ENCODE results near the gene AFF1. TPM values are rescaled to one million over a fixed set of nuclear protein-coding genes. Genes with fewer than 3 reads are reported as not detected.
A peak's percentile ranks its signal among the peaks of the same experiment; 100 is the strongest.

Gene AFF1
- total RNA-seq, 1 experiment from 2014 or later = 93.4 TPM

DNA sequence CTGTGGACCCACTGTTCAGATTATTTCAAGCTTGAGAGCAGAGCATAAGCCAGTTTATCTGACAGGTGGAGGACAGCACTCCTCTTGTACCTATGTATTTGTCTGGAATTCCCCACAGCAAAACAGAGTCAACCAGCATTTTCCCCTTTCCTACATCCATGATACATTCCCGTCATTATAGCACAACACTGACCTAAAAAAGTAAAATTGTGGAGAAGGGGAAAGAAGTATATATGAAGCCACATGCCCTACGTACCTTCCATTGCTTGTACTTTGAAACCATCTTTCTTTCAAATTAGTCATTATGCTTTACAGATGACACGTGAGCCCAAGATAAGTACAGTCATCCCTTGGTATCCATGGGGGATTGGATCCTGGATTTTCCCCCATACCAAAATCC, 212.3 kb downstream of the AFF1 start (continued):
- TF ChIP-seq, protein P1, sequence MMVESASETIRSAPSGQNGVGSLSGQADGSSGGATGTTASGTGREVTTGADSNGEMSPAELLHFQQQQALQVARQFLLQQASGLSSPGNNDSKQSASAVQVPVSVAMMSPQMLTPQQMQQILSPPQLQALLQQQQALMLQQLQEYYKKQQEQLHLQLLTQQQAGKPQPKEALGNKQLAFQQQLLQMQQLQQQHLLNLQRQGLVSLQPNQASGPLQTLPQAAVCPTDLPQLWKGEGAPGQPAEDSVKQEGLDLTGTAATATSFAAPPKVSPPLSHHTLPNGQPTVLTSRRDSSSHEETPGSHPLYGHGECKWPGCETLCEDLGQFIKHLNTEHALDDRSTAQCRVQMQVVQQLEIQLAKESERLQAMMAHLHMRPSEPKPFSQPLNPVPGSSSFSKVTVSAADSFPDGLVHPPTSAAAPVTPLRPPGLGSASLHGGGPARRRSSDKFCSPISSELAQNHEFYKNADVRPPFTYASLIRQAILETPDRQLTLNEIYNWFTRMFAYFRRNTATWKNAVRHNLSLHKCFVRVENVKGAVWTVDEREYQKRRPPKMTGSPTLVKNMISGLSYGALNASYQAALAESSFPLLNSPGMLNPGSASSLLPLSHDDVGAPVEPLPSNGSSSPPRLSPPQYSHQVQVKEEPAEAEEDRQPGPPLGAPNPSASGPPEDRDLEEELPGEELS (CRISPR knock-in tag; IDR thresholded peaks at IDR 0.05) = no peak
- no peak for TF ChIP-seq NR3C1 (CRISPR knock-in tag; conservative IDR thresholded peaks at IDR 0.05; ENCODE audit: low read depth)
- TF ChIP-seq, protein P2, sequence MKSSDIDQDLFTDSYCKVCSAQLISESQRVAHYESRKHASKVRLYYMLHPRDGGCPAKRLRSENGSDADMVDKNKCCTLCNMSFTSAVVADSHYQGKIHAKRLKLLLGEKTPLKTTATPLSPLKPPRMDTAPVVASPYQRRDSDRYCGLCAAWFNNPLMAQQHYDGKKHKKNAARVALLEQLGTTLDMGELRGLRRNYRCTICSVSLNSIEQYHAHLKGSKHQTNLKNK (CRISPR knock-in tag; IDR thresholded peaks at IDR 0.05) = no peak
- no peak for TF ChIP-seq CBFB (CRISPR knock-in tag; IDR thresholded peaks at IDR 0.05; ENCODE audit: low read depth)

DNA sequence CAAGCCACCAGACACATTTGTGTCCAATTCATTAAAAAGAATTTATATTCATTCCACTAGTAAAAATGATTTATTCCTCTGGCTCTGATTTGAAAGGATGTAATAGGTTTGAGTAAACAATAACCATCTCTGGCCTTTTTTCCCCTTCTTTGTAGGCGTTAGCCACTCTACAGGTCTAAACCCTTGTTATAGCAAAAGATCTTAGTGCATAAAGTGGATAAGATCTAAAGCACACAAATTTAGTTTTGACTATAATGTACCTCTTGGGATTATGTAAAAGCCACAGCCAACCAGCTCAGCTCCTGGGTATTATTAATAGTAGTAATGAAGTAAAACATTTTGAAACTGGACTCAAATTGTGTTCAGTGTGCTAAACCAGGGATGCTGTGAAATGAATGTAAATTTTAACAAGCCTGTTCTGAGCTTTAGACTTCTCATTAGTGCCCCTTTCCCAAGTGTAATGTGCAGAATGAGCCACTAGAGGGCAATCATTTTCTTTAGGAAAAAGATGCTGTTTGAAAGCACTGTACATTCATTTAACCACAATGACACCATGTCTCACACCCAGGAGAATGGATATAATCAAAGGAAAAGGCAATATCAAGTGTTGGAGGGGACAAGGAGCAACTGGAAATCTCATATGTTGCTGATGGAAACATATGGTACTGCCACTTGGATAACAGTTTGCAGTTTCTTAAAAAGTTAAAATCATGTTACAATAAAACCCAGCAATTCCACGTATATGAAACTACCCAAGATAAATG, 215.9 kb downstream of the AFF1 start:
- ChIA-PET POLR2A (no interaction called here), CTCF (interaction anchor here (0.6 to 2.7 kb wide), 30 partner anchors 8 to 1450 kb away, joined by 3 to 16 read pairs (median 4); partner anchors contain the start of gene KLHL8)
- ATAC-seq = peak; percentile 52
- H3K4me3 Mint-ChIP-seq = no peak overlapping the region
- TF ChIP-seq, protein P3, sequence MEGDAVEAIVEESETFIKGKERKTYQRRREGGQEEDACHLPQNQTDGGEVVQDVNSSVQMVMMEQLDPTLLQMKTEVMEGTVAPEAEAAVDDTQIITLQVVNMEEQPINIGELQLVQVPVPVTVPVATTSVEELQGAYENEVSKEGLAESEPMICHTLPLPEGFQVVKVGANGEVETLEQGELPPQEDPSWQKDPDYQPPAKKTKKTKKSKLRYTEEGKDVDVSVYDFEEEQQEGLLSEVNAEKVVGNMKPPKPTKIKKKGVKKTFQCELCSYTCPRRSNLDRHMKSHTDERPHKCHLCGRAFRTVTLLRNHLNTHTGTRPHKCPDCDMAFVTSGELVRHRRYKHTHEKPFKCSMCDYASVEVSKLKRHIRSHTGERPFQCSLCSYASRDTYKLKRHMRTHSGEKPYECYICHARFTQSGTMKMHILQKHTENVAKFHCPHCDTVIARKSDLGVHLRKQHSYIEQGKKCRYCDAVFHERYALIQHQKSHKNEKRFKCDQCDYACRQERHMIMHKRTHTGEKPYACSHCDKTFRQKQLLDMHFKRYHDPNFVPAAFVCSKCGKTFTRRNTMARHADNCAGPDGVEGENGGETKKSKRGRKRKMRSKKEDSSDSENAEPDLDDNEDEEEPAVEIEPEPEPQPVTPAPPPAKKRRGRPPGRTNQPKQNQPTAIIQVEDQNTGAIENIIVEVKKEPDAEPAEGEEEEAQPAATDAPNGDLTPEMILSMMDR (IDR thresholded peaks at IDR 0.05) = peak; percentile 90
- no peak for TF ChIP-seq TEAD4 (CRISPR knock-in tag; IDR thresholded peaks at IDR 0.05)
- H3K36me3 Mint-ChIP-seq = peaks cover 4% of the 10 kb centered on the region; the same call in 1 of the 2 replicates
- H3K9me3 Mint-ChIP-seq = no peaks in the 10 kb centered on the region
- H3K27ac Mint-ChIP-seq = no peak overlapping the region
- H3K4me1 Mint-ChIP-seq = peaks cover 17% of the 10 kb centered on the region
- peak; percentile 29 for DNase-seq (ENCODE audit: low spot score)
- no peaks in the 10 kb centered on the region for H3K27me3 Mint-ChIP-seq (ENCODE audit: low read depth)

DNA sequence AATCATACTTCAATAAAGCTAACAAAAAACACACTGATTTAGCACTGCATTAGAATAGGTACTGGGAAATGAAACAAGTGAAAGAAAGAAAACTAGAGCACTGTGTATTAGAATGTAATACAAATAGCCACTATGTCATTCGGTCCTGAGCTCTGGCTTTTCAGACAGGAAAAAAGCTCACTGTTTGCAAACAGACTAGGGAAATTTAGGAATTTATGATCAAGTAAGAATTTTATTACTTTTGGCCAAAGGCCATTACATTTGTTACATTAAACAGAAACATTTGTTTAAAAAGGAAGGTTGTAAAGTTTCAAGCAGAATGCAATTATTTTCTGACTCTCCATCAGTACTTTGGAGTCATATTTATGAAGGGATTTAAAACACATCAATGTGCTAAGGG, 216.9 kb downstream of the AFF1 start:
- H3K9me3 Mint-ChIP-seq = no peaks in the 10 kb centered on the region
- POLR2A ChIA-PET = no interaction called here
- H3K36me3 Mint-ChIP-seq = no peaks in the 10 kb centered on the region
- ATAC-seq = no peak
- TF ChIP-seq FOXK1 (CRISPR knock-in tag; IDR thresholded peaks at IDR 0.05) = no peak
- TF ChIP-seq SOX15 (CRISPR knock-in tag; IDR thresholded peaks at IDR 0.05) = no peak
- TF ChIP-seq, protein P4, sequence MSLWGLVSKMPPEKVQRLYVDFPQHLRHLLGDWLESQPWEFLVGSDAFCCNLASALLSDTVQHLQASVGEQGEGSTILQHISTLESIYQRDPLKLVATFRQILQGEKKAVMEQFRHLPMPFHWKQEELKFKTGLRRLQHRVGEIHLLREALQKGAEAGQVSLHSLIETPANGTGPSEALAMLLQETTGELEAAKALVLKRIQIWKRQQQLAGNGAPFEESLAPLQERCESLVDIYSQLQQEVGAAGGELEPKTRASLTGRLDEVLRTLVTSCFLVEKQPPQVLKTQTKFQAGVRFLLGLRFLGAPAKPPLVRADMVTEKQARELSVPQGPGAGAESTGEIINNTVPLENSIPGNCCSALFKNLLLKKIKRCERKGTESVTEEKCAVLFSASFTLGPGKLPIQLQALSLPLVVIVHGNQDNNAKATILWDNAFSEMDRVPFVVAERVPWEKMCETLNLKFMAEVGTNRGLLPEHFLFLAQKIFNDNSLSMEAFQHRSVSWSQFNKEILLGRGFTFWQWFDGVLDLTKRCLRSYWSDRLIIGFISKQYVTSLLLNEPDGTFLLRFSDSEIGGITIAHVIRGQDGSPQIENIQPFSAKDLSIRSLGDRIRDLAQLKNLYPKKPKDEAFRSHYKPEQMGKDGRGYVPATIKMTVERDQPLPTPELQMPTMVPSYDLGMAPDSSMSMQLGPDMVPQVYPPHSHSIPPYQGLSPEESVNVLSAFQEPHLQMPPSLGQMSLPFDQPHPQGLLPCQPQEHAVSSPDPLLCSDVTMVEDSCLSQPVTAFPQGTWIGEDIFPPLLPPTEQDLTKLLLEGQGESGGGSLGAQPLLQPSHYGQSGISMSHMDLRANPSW (CRISPR knock-in tag; conservative IDR thresholded peaks at IDR 0.05; ENCODE audit: low read depth) = no peak
- no peak for TF ChIP-seq ESRRA (CRISPR knock-in tag; IDR thresholded peaks at IDR 0.05; ENCODE audit: borderline replicate concordance)
- TF ChIP-seq TP53 (CRISPR knock-in tag; IDR thresholded peaks at IDR 0.05) = no peak
- TF ChIP-seq HMGA2 (CRISPR knock-in tag; IDR thresholded peaks at IDR 0.05) = no peak
- TF ChIP-seq RORB (CRISPR knock-in tag; IDR thresholded peaks at IDR 0.05) = no peak
- no peak for TF ChIP-seq NFE2L1 (CRISPR knock-in tag; IDR thresholded peaks at IDR 0.05)
- TF ChIP-seq, protein P5, sequence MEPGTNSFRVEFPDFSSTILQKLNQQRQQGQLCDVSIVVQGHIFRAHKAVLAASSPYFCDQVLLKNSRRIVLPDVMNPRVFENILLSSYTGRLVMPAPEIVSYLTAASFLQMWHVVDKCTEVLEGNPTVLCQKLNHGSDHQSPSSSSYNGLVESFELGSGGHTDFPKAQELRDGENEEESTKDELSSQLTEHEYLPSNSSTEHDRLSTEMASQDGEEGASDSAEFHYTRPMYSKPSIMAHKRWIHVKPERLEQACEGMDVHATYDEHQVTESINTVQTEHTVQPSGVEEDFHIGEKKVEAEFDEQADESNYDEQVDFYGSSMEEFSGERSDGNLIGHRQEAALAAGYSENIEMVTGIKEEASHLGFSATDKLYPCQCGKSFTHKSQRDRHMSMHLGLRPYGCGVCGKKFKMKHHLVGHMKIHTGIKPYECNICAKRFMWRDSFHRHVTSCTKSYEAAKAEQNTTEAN (CRISPR knock-in tag; IDR thresholded peaks at IDR 0.05) = no peak
- peaks cover 12% of the 10 kb centered on the region for H3K4me1 Mint-ChIP-seq
- CTCF ChIA-PET = interaction anchor here (0.9 to 2.7 kb wide), 9 partner anchors 14 to 793 kb away, joined by 3 to 16 read pairs (median 4); partner anchors contain the start of gene KLHL8
- H3K27ac Mint-ChIP-seq = no peak overlapping the region
- DNase-seq (ENCODE audit: low spot score) = no peak
- no peak overlapping the region for H3K4me3 Mint-ChIP-seq
- no peaks in the 10 kb centered on the region for H3K27me3 Mint-ChIP-seq (ENCODE audit: low read depth)

Data from WTC11 (cell line).